ENCODE data around the gene PHOX2A.

The PHOX2A gene

DNA sequence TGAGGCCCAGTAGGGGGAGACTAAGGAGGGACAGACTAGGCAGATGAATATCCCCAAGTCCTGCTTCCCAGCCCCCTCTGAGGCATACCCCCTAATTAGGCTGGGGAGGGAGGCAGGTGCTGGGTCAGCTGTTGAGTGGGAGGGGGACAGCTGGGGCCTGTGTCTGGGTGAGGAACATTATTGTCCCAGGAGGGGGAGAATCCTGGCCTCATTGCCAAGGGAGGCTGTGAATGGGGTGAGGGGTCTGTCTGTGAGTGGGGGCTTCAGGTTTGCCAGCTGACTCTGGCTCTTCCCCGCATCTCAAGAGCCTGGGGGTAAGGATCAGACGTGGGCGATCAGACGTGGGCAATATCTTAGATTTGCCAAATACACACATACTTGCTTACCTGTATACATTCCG is 17.3 kb downstream of the PHOX2A start:
- peak overlapping the region; percentile 8; the same call in 1 of the 2 replicates for H3K4me3 ChIP-seq (ENCODE audit: low read depth, low read length)
- CTCF ChIA-PET: interaction anchor here (0.9 to 8.0 kb wide), 6 partner anchors 10 to 248 kb away, joined by 3 to 76 read pairs (median 3); no protein-coding TSS in a partner anchor
- POLR2A ChIA-PET: interaction anchor here (0.5 to 2.5 kb wide), 4 partner anchors 9 to 83 kb away, joined by 3 to 16 read pairs (median 4); no protein-coding TSS in a partner anchor
- no peak for DNase-seq (ENCODE audit: low read depth, low spot score)
- TF ChIP-seq, protein P1, sequence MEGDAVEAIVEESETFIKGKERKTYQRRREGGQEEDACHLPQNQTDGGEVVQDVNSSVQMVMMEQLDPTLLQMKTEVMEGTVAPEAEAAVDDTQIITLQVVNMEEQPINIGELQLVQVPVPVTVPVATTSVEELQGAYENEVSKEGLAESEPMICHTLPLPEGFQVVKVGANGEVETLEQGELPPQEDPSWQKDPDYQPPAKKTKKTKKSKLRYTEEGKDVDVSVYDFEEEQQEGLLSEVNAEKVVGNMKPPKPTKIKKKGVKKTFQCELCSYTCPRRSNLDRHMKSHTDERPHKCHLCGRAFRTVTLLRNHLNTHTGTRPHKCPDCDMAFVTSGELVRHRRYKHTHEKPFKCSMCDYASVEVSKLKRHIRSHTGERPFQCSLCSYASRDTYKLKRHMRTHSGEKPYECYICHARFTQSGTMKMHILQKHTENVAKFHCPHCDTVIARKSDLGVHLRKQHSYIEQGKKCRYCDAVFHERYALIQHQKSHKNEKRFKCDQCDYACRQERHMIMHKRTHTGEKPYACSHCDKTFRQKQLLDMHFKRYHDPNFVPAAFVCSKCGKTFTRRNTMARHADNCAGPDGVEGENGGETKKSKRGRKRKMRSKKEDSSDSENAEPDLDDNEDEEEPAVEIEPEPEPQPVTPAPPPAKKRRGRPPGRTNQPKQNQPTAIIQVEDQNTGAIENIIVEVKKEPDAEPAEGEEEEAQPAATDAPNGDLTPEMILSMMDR (IDR thresholded peaks at IDR 0.05; ENCODE audit: insufficient read depth, low read length, missing control alignments): no peak

DNA sequence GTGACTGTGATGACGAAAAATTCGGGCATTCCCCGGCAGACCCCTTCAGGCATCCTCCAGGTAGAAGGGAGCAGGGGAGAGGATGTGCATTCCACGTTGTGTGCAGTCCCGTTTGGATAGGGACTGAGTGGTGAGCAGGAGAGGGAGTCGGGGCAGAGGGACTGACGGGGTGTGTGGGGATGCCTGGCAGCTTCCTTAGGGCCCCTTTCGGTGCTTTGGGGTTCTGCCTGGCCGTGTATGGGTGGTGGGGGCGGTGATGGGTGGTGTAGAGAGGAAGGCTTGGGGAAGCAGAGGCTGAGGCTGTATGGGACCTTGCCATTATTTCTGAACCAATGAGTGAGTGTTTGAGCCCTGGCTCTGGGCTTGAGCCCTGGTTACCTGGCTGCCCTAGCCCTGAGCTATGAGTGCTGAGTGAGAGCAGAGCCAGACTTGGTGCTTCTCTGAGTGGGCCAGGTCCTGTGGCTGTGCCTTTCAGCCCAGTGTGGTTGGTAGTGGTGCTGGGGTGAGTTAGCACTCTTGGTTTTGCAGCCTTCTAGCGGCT is 18.5 kb downstream of the PHOX2A start:
- H3K4me3 ChIP-seq (ENCODE audit: low read depth, low read length): peak overlapping the region; percentile 91
- TF ChIP-seq, protein P1 (IDR thresholded peaks at IDR 0.05; ENCODE audit: insufficient read depth, low read length, missing control alignments): no peak
- CTCF ChIA-PET: interaction anchor here (0.8 to 8.0 kb wide), 8 partner anchors 12 to 248 kb away, joined by 3 to 76 read pairs (median 3); no protein-coding TSS in a partner anchor
- POLR2A ChIA-PET: interaction anchor here (0.6 to 1.7 kb wide), 2 partner anchors 15 to 20 kb away, joined by 3 to 4 read pairs; no protein-coding TSS in a partner anchor
- no peak for DNase-seq (ENCODE audit: low read depth, low spot score)

DNA sequence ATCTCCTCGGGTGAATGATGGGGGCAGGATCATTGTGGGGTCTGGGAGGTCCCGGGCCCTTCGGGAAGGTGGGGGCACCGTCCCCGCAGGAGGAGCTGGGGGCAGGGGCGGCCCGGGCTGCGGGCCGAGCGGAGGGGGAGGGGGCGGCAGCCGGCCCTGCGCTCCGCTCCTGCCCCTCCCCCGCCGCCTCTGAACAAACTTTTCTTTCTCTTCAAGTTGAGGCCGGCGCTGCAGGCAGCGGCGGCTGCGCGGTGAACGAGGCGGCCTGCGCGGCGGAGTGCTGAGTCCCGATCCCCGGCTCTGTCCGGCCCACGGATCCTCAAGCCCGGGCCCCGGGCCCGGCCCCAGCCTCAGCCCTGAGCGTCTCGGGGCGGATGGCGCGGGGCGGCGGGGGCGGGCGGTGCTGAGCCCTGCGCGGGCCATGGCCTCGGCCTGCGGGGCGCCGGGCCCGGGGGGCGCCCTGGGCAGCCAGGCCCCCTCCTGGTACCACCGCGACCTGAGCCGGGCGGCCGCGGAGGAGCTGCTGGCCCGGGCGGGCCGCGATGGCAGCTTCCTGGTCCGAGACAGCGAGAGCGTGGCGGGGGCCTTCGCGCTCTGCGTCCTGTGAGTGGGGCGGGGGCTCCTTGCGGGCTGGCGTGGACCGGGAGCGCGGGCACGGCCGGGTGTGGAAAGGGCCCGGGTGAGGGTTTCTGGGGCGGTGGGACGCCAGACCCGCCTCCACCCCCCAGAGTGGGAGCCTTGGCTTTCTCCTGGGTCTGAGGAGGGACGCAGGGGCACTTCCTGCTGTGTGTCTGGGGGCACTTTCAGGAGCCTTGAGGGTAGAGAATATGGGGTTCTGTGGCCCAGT is 19.2 kb downstream of the PHOX2A start, which contains the start of gene INPPL1:
TSS of gene INPPL1 (plus strand) at position 204 of the 847 bp plus-strand sequence. CDS start at position 422, 218 bp downstream.
- DNase-seq (ENCODE audit: low read depth, low spot score): no peak
- TF ChIP-seq, protein P1 (IDR thresholded peaks at IDR 0.05; ENCODE audit: insufficient read depth, low read length, missing control alignments): no peak
- H3K4me3 ChIP-seq (ENCODE audit: low read depth, low read length): peak within 1 kb of the TSS; percentile 91
- ChIA-PET POLR2A (interaction anchor here (0.6 to 1.7 kb wide), 4 partner anchors 15 to 36 kb away, joined by 3 to 6 read pairs (median 4); no protein-coding TSS in a partner anchor), CTCF (interaction anchor here (0.8 to 8.0 kb wide), 6 partner anchors 12 to 248 kb away, joined by 3 to 76 read pairs (median 12); no protein-coding TSS in a partner anchor)

DNA sequence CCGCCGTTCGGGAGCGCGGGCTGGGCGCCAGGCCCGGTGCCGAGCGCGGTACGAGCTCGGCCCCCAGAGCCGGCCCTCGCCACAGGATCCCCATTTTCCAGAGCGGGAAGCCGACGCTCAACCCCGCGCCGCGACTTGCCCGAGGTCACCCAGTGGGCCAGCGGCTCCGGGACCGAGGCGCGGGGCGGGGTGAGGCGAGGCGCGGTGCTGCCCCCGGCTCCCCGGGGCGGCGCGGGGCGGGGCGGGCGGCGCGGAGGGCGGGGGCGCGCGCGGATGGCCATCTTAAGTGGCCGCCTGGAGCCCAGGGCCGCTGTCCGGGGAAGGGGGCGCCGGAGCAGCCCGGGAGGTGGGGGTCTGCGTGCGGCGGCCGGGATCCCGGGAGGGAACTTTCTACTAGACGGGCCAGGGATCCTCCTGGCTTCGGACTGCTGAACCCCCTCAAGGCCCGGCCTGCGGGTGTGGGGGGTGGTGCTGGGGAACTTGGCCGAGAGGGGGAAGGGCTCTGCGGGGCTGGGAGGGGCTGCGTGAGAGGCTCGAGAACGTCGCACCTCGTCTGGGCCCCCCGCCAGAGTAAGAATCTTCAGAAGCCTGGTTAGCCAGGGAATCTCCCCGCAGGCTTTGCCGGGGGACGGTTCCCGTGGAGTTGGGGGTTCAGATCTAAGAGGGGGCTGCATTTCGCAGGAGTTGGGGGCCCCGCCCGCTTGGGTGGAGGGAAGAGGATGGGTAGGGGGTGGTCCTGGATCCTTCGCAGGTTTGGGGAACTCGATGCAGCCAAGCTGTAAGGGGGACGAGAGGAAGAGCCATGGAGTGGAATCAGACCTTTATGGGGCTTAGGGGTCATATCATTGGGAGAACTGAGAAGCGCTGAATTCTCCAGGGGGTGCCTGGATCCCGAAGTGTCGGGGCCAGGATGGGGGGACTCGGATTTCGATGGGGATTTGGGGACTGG is 20.1 kb downstream of the PHOX2A start:
- POLR2A ChIA-PET: interaction anchor here (0.8 to 1.7 kb wide), 4 partner anchors 12 to 79 kb away, joined by 3 to 6 read pairs (median 4); no protein-coding TSS in a partner anchor
- no peak for DNase-seq (ENCODE audit: low read depth, low spot score)
- CTCF ChIA-PET: interaction anchor here (0.9 to 8.0 kb wide), 17 partner anchors 10 to 219 kb away, joined by 3 to 76 read pairs (median 4); partner anchors contain the start of gene CLPB
- TF ChIP-seq, protein P1 (IDR thresholded peaks at IDR 0.05; ENCODE audit: insufficient read depth, low read length, missing control alignments): no peak
- H3K4me3 ChIP-seq (ENCODE audit: low read depth, low read length): peak overlapping the region; percentile 91

DNA sequence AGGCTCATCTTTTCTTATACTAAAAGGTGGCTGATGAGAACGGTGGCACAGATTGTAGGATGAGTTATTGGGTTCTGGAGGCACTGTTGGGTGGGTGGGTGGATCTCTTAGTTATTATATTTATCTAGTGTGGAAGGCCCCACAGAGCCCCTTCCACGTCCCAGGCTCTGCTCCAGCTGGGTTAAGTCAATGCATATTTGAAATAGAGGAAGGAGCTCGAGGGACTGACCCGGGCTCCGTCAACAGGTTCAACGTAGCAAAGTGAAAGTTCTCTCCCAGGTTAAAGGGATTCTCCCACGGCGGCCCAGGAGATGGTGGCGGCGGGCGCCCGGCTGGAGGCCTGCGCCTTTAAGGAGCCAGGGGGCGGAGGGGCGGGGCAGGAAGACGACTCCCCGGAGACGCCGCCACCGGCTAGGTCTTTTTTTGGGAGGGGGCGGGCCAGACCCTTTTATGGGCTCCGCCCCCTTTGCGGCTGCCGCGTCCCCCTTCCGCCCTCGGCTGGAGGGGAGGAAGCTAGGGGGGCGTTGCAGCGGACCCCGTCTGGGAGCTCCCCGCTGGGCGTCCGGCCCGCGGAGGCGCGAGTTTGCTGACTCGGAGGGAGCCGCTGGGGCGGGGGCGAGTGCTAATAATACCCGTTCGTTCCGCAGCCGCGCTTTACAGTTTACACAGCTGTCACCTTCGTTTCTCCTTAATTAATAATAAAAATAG is 20.9 kb downstream of the PHOX2A start:
- no peak for DNase-seq (ENCODE audit: low read depth, low spot score)
- POLR2A ChIA-PET: interaction anchor here (0.8 to 1.2 kb wide), 2 partner anchors 13 to 78 kb away, joined by 3 read pairs; no protein-coding TSS in a partner anchor

More for the DNA sequence above, 20.9 kb downstream of the PHOX2A start:
- TF ChIP-seq, protein P1 (IDR thresholded peaks at IDR 0.05; ENCODE audit: insufficient read depth, low read length, missing control alignments): peak; percentile 35
- CTCF ChIA-PET: interaction anchor here (0.6 to 8.0 kb wide), 22 partner anchors 9 to 218 kb away, joined by 3 to 76 read pairs (median 4); partner anchors contain the start of gene CLPB
- H3K4me3 ChIP-seq (ENCODE audit: low read depth, low read length): peak overlapping the region; percentile 91
